ENCODE measurements around the gene ATXN2.

- TF ChIP-seq CTCF (IDR thresholded peaks at IDR 0.05) (no peak), POLR2A (IDR thresholded peaks at IDR 0.05) (no peak), POLR2AphosphoS5 (IDR thresholded peaks at IDR 0.05) (no peak)
These were observed 42.4 kb downstream of the ATXN2 start for GRCh38 chr12:111556676-111557075.

Data from breast epithelium (tissue), 3 donors.